T-cell (primary cell): ENCODE data around the gene TLX2. TPM values are rescaled to one million over a fixed set of nuclear protein-coding genes. Genes with fewer than 3 reads are reported as not detected.
"Not testable (repeated sequence)": the region's sequence is repeated elsewhere in the genome, so short reads cannot be mapped to it uniquely, and the experiment has no call there.

Source experiments
- ATAC-seq, 4 experiments: fragments of 200-7000 bp in 3 of 4; fragments of 150-1000 bp in 1 of 4; cut with Tn5 transposase; replicated peaks in 1 of 4; 1 replicate in 3 of 4; 2 replicates in 1 of 4; pipeline ENCODE4 v1.10.0; 2021; ENCODE audit warnings: moderate library complexity in 3 of 4, mild to moderate bottlenecking in 2 of 4, moderate number of reproducible peaks in 1 of 4
- CTCF ChIA-PET, 2 donors: fragments of 300-600 bp; sonication (Branson Sonifier 250); formaldehyde crosslinking; loops; one replicate each; lab custom pipeline; 2022; ENCODE audit warnings: antibody characterized with exemption in 2 of 2; lab: Charles Lee
- POLR2A ChIA-PET, 2 donors: fragments of 300-600 bp; sonication (Branson Sonifier 250); formaldehyde crosslinking; loops; one replicate each; lab custom pipeline; 2022; ENCODE audit warnings: antibody characterized with exemption in 2 of 2; lab: Charles Lee
- DNase-seq, 35 experiments: peaks; one replicate each; pipeline versions ENCODE4 v3.0.0 to v3.0.0-alpha.2; 2013 to 2023
- H3K27ac ChIP-seq: one replicate; pipeline ENCODE4 v1.5.1; 2013; ENCODE audit warnings: low read length
- H3K27me3 ChIP-seq, 2 experiments: replicated peaks in 1 of 2; 1 replicate in 1 of 2; 2 replicates in 1 of 2; pipeline versions ENCODE4 v1.6.1 to v1.7.0; 2013; ENCODE audit warnings: low read length in 1 of 2, mixed read lengths in 1 of 2; ENCODE audit not compliant: control insufficient read depth in 2 of 2, insufficient read depth in 2 of 2; ENCODE audit errors: extremely low read depth in 1 of 2
- H3K36me3 ChIP-seq, 2 donors: 1 replicate in 1 of 2; 2 replicates in 1 of 2; pipeline versions ENCODE4 v1.6.1 to v1.7.0; 2013; ENCODE audit warnings: low read length in 1 of 2; ENCODE audit not compliant: control insufficient read depth in 2 of 2, insufficient read depth in 1 of 2; ENCODE audit errors: extremely low read depth in 1 of 2
- H3K4me1 ChIP-seq, 2 experiments: 1 replicate in 1 of 2; 2 replicates in 1 of 2; pipeline versions ENCODE4 v1.6.1 to v1.7.0; 2013; ENCODE audit warnings: low read length in 2 of 2, mixed read lengths in 1 of 2; ENCODE audit not compliant: insufficient read depth in 2 of 2, control insufficient read depth in 1 of 2; ENCODE audit errors: extremely low read depth in 1 of 2
- H3K4me3 ChIP-seq, 2 donors: 1 replicate in 1 of 2; 2 replicates in 1 of 2; pipeline versions ENCODE4 v1.5.1 to v1.7.0; 2013; ENCODE audit warnings: mild to moderate bottlenecking in 2 of 2, low read length in 1 of 2, moderate library complexity in 1 of 2; ENCODE audit not compliant: control insufficient read depth in 1 of 2; ENCODE audit errors: extremely low read depth in 1 of 2
- H3K9me3 ChIP-seq: 2 replicates; pipeline ENCODE4 v1.7.0; 2013
- H3K27ac Mint-ChIP-seq, 2 donors: one replicate each; pipeline ENCODE4 v1.8.0; 2020 to 2021; ENCODE audit warnings: mild to moderate bottlenecking in 2 of 2, mixed read lengths in 2 of 2
- H3K27me3 Mint-ChIP-seq, 2 donors: one replicate each; pipeline ENCODE4 v1.8.0; 2021 to 2022; ENCODE audit warnings: mixed read lengths in 2 of 2
- H3K36me3 Mint-ChIP-seq: one replicate; pipeline ENCODE4 v1.8.0; 2021; ENCODE audit warnings: mixed read lengths
- H3K4me1 Mint-ChIP-seq, 3 donors: one replicate each; pipeline ENCODE4 v1.8.0; 2020 to 2022; ENCODE audit warnings: mixed read lengths in 3 of 3, mild to moderate bottlenecking in 1 of 3
- H3K4me3 Mint-ChIP-seq, 3 donors: one replicate each; pipeline ENCODE4 v1.8.0; 2020 to 2022; ENCODE audit warnings: mild to moderate bottlenecking in 3 of 3, mixed read lengths in 3 of 3, moderate library complexity in 3 of 3
- H3K9me3 Mint-ChIP-seq, 3 donors: one replicate each; pipeline ENCODE4 v1.8.0; 2020 to 2022; ENCODE audit warnings: mixed read lengths in 3 of 3
- WGBS: methylation state at CpG from one replicate; pipeline ENCODE4 v1.1.5; 2013; ENCODE audit warnings: missing lambda C conversion rate; ENCODE audit not compliant: insufficient coverage; 5-methylcytosine and 5-hydroxymethylcytosine counted together
- total RNA-seq, 35 experiments: library from RNA in 6 of 35; stranded (reverse) in 6 of 35; fragments of 120-200 nt in 1 of 35; gene quantifications; one replicate each; pipeline versions ENCODE4 v1.2.1 to v1.2.4 and lab custom pipeline; 2013 to 2026

The TLX2 gene
- total RNA-seq, 5 donors from 2014 or later (not counting 1 experiment from before 2014, with no cell fraction given), result 0.28 to 0.46 TPM; not detected in 3

DNA sequence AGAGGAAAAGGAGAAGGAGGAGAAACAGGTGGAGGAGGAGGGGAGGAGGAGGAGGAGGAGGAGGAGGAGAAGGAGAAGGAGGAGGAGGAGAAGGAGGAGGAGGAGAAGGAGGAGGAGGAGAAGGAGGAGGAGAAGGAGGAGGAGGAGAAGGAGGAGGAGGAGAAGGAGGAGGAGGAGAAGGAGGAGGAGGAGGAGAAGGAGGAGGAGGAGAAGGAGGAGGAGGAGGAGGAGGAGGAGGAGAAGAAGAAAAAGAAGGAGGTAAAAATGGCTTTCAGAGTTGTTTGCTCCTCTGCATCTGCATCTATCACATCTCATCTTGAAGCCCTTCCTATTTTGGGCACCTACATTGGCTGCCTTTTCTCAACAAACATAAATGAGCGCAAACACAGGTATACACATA lies 46.8 kb downstream of the TLX2 start:
- ATAC-seq, H3K36me3 ChIP-seq, H3K27ac ChIP-seq, H3K4me3 Mint-ChIP-seq, H3K4me3 ChIP-seq, H3K27ac Mint-ChIP-seq, H3K4me1 ChIP-seq, POLR2A ChIA-PET, H3K9me3 ChIP-seq, DNase-seq, CTCF ChIA-PET, H3K36me3 Mint-ChIP-seq, H3K9me3 Mint-ChIP-seq: not testable (repeated sequence)
- H3K27me3 ChIP-seq, result peaks cover 0 to 22% of the 10 kb centered on the region in 2 experiments
- WGBS, result 93% methylated on average over 1 of the region's 1 CpG
- Mint-ChIP-seq H3K4me1 (peaks cover 0 to 16% (median 10%) of the 10 kb centered on the region in 3 donors), H3K27me3 (peaks cover 17 to 22% of the 10 kb centered on the region in 2 donors)

DNA sequence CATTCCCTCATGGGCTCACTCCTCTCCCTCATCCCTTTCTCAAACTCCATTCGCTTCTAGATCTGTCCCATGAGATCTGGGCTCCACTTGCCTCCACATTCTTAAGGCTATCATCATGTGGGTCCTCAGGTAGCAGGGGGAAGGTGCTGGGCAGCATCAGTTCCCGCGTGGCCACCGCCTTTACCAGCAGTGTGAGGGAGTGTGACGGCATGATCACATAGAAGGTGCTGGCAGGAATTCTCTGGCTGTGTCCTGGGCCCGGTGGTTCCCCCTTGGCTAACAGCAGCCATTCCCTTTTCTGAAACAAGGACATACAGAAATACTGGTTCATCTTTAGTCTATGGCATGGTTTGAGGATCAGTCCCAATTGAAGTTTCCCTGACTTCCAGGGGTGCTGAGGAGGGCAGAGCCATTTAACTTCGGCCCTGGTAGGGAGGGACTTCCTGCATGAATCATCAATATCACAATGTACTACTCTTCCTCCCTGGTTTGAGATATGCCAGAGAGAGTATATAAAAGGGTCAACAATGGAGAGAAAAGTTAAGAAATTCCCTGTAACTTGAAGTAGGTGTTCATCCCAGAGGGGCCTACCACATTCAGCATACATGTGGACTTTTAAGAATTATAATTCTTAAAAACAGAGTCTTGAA lies 48.0 kb downstream of the TLX2 start:
- CTCF ChIA-PET, result no interaction called here
- no peak for ATAC-seq
- Histone ChIP-seq H3K27ac (no peak overlapping the region), H3K36me3 (no peaks in the 10 kb centered on the region), H3K27me3 (peaks cover 0 to 22% of the 10 kb centered on the region in 2 experiments), H3K4me3 (no peak overlapping the region), H3K9me3 (no peaks in the 10 kb centered on the region), H3K4me1 (peaks cover 0 to 2% of the 10 kb centered on the region in 2 experiments)
- WGBS, result 94% methylated on average over 5 of the region's 7 CpGs
- Mint-ChIP-seq H3K4me1 (peaks cover 0 to 8% (median 5%) of the 10 kb centered on the region in 3 donors), H3K9me3 (no peaks in the 10 kb centered on the region), H3K27ac (no peak overlapping the region), H3K27me3 (peaks cover 19 to 22% of the 10 kb centered on the region in 2 donors), H3K4me3 (no peak overlapping the region), H3K36me3 (peaks cover 3% of the 10 kb centered on the region)
- POLR2A ChIA-PET, result interaction anchor here in 1 of 2 donors (0.5 kb wide), 1 partner anchor 94 kb away, joined by 5 read pairs; no protein-coding TSS in a partner anchor
- DNase-seq, result no peak

DNA sequence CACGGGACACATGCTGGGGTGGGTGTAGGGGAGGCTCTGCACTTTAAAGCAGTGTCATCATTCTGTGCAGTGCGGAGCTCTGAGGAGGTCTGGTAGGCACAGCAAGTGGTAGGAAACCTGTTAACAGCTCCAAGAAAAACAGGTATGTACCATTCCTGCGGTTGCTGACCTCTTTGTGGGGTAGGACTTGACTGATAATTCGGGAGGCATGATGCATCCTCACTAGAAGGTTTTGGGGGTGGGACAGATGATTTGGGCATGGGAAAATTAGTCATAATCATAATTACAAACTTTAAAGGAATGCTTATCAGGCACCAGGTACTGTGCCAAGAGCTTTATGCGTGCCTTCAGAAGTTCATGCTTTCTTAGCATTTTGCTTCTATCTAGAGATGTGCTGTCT lies 50.0 kb downstream of the TLX2 start:
- Histone ChIP-seq H3K4me3 (no peak overlapping the region), H3K27ac (no peak overlapping the region), H3K4me1 (peaks cover 0 to 2% of the 10 kb centered on the region in 2 experiments), H3K9me3 (no peaks in the 10 kb centered on the region), H3K27me3 (peaks cover 0 to 22% of the 10 kb centered on the region in 2 experiments), H3K36me3 (no peaks in the 10 kb centered on the region)
- CTCF ChIA-PET, result no interaction called here
- Mint-ChIP-seq H3K4me1 (peaks cover 0 to 6% (median 5%) of the 10 kb centered on the region in 3 donors), H3K27me3 (peaks cover 28 to 31% of the 10 kb centered on the region in 2 donors), H3K9me3 (no peaks in the 10 kb centered on the region), H3K4me3 (no peak overlapping the region), H3K36me3 (no peaks in the 10 kb centered on the region), H3K27ac (no peak overlapping the region)
- WGBS, result 75% methylated on average over 3 of the region's 5 CpGs
- no peak for ATAC-seq
- DNase-seq, result no peak
- POLR2A ChIA-PET, result no interaction called here

DNA sequence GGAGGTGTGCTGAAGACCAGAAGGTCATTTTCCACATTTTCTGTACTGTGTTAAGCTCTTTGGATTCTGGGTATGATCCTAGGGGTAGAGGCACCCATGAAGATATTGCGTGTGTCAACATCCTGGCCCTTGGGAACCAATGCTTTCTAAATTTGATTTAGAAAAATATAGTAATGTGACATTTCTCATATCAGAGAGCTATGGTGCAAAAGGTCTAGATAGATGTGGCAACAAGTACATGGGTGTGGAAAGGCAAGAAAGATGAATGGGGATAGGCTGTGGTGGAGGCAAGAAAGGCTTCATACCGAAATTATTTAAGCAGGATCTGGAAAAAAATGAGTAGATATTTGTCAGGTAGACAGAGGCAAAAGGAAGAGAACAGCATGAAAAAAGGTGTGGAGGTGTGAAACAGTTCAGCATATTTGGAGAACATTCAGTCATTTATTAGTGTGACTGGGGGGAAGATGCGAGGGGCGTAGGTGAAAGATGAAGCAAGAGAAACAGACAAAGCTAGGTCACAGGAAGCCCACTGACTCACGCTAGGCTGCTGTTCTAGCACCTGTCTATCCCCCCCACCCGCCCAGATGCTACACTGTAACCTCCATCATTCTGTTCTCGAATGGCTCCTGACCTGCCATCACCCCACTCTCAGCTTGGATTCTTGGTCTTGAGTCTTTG lies 52.0 kb downstream of the TLX2 start:
- Histone ChIP-seq H3K27me3 (peaks cover 0 to 13% of the 10 kb centered on the region in 2 experiments), H3K4me1 (no peaks in the 10 kb centered on the region), H3K36me3 (no peaks in the 10 kb centered on the region), H3K4me3 (no peak overlapping the region), H3K9me3 (no peaks in the 10 kb centered on the region), H3K27ac (no peak overlapping the region)
- ChIA-PET CTCF (interaction anchor here in 1 of 2 donors (0.7 kb wide), 1 partner anchor 15 kb away, joined by 5 read pairs; no protein-coding TSS in a partner anchor), POLR2A (no interaction called here)
- WGBS, result 60% methylated on average over 2 of the region's 7 CpGs
- no peak overlapping the region for H3K27ac Mint-ChIP-seq
- no peak for DNase-seq
- no peaks in the 10 kb centered on the region for H3K9me3 Mint-ChIP-seq
- H3K27me3 Mint-ChIP-seq, result peaks cover 23 to 24% of the 10 kb centered on the region in 2 donors
- H3K4me1 Mint-ChIP-seq, result no peaks in the 10 kb centered on the region
- H3K36me3 Mint-ChIP-seq, result no peaks in the 10 kb centered on the region
- no peak for ATAC-seq
- no peak overlapping the region for H3K4me3 Mint-ChIP-seq

DNA sequence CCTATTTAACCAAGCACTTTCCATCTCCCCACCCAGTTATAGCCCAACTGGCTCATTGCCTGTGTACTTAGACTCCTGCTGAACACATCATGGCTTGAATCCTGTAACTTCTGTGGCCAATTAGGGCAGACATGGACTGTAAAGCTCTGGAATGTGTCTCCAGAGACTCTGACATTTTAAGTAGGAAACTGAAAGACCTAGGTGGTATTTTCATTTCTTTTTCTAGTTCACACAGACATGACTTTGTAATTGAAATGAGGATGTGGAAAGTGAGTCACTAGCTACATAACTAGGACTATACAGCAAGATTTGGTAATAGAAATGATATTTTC lies 52.5 kb downstream of the TLX2 start:
- Mint-ChIP-seq H3K27me3 (peaks cover 19 to 22% of the 10 kb centered on the region in 2 donors), H3K36me3 (no peaks in the 10 kb centered on the region), H3K9me3 (no peaks in the 10 kb centered on the region), H3K4me1 (no peaks in the 10 kb centered on the region), H3K27ac (no peak overlapping the region), H3K4me3 (no peak overlapping the region)
- H3K36me3 ChIP-seq, result no peaks in the 10 kb centered on the region
- ATAC-seq, result no peak
- ChIA-PET POLR2A (no interaction called here), CTCF (no interaction called here)
- no peak overlapping the region for H3K27ac ChIP-seq
- peaks cover 0 to 10% of the 10 kb centered on the region in 2 experiments for H3K27me3 ChIP-seq
- DNase-seq, result no peak
- no peaks in the 10 kb centered on the region for H3K4me1 ChIP-seq
- H3K9me3 ChIP-seq, result no peaks in the 10 kb centered on the region
- H3K4me3 ChIP-seq, result no peak overlapping the region
